GF-D8 (cell line): ENCODE measurements around the gene CACNA1B.

Experiments
- DNase-seq: peaks from one replicate; lab custom pipeline; 2025; lab: John Stamatoyannopoulos, UW

Gene CACNA1B

GRCh38 chr9:137986268-137987099, 108.9 kb downstream of the CACNA1B start:
- DNase-seq, result no peak

GRCh38 chr9:137987244-137988030, 109.9 kb downstream of the CACNA1B start:
- no peak for DNase-seq

- no peak for DNase-seq
Observed at GRCh38 chr9:137988051-137988450, 110.5 kb downstream of the CACNA1B start.

GRCh38 chr9:137988701-137989100, 111.1 kb downstream of the CACNA1B start:
- DNase-seq, result no peak

- no peak for DNase-seq
Observed at GRCh38 chr9:137989156-137989555, 111.6 kb downstream of the CACNA1B start.

- DNase-seq, result no peak
Observed at GRCh38 chr9:137989999-137990715, 112.6 kb downstream of the CACNA1B start.

GRCh38 chr9:138003485-138004190, 126.1 kb downstream of the CACNA1B start:
- no peak for DNase-seq

- DNase-seq, result no peak
Observed at GRCh38 chr9:138006576-138007233, 129.1 kb downstream of the CACNA1B start.

- no peak for DNase-seq
Observed at GRCh38 chr9:138007566-138007917, 130.0 kb downstream of the CACNA1B start.

- no peak for DNase-seq
Observed at GRCh38 chr9:138007918-138008841, 130.6 kb downstream of the CACNA1B start.

- DNase-seq, result no peak
Observed at GRCh38 chr9:138009016-138009802, 131.6 kb downstream of the CACNA1B start.

- no peak for DNase-seq
Observed at GRCh38 chr9:138009803-138010690, 132.5 kb downstream of the CACNA1B start.

GRCh38 chr9:138010861-138011260, 133.3 kb downstream of the CACNA1B start:
- no peak for DNase-seq

GRCh38 chr9:138011951-138012500, 134.4 kb downstream of the CACNA1B start:
- no peak for DNase-seq

GRCh38 chr9:138013273-138013672, 135.7 kb downstream of the CACNA1B start:
- no peak for DNase-seq

- no peak for DNase-seq
Observed at GRCh38 chr9:138013836-138014562, 136.4 kb downstream of the CACNA1B start.

GRCh38 chr9:138014563-138014945, 137.0 kb downstream of the CACNA1B start:
- DNase-seq, result no peak
